Upper lobe of right lung (tissue), 1 donor: ENCODE results near the gene CADM1. TPM values are rescaled to one million over a fixed set of nuclear protein-coding genes. Genes with fewer than 3 reads are reported as not detected.

Experiments
- ATAC-seq: fragments of 200-7000 bp; cut with Tn5 transposase; one replicate; pipeline ENCODE4 v1.9.1; 2020; ENCODE audit warnings: mild to moderate bottlenecking, moderate library complexity
- DNase-seq: peaks from one replicate; pipeline ENCODE4 v3.0.0-alpha.2; 2020
- H3K27ac ChIP-seq: fragments of 200-600 bp; one replicate; pipeline ENCODE4 v1.8.0; 2022
- H3K27me3 ChIP-seq: fragments of 200-600 bp; one replicate; pipeline ENCODE4 v1.8.0; 2022; ENCODE audit warnings: mild to moderate bottlenecking
- H3K36me3 ChIP-seq: fragments of 200-600 bp; one replicate; pipeline ENCODE4 v1.8.0; 2022
- H3K4me1 ChIP-seq: fragments of 200-600 bp; one replicate; pipeline ENCODE4 v1.8.0; 2022
- H3K4me3 ChIP-seq: fragments of 200-600 bp; one replicate; pipeline ENCODE4 v1.8.0; 2022; ENCODE audit warnings: mild to moderate bottlenecking
- H3K9me3 ChIP-seq: fragments of 200-600 bp; one replicate; pipeline ENCODE4 v1.8.0; 2022
- CTCF ChIP-seq: fragments of 200-600 bp; IDR thresholded peaks from one replicate; pipeline ENCODE4 v1.8.0; 2022; ENCODE audit warnings: antibody characterized with exemption
- intact Hi-C: fragments of 100-400 bp; cut with DNase I; formaldehyde crosslinking; loops from one replicate; pipeline ENCODE4 v1.11.0; 2022
- total RNA-seq: library from RNA; stranded (reverse); fragmentation: NEBNext Ultra II Directional; extraction: Animal tissue kit (Norgen Biotek cat#: 25700); gene quantifications from one replicate; pipeline ENCODE4 v1.2.1, GENCODE V29; 2021
- donor health status: DM: no; HTN: yes; CAD: no; lungs with severe emphysema.

CADM1 gene
- total RNA-seq, 1 donor from 2014 or later = 222 TPM

DNA sequence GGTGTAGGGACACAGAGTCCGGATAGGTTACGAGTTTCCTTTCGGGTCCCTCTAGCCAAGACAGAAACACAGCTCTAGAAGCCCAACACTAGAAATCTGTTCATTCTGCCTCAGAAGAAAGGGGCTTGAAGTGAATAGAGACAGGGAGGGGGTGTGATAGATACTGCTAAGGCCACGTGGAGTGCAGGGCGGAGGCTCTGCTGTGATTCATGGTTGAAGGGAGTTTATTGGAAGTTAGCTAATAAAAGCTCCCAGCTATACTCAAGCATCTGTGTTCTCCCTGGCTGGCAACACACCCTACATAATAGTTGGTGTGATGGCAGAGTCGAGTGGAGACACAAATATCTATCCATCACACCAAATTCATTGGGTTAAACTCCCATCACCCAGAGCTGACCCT lies 337.4 kb downstream of the CADM1 start:
- H3K36me3 ChIP-seq = no peaks in the 10 kb centered on the region
- no peaks in the 10 kb centered on the region for H3K9me3 ChIP-seq
- H3K27ac ChIP-seq = no peak overlapping the region
- no peaks in the 10 kb centered on the region for H3K4me1 ChIP-seq
- ATAC-seq (no peak), DNase-seq (no peak)
- H3K4me3 ChIP-seq = no peak overlapping the region
- TF ChIP-seq CTCF = no peak
- intact Hi-C loops = no loop called here
- H3K27me3 ChIP-seq = no peaks in the 10 kb centered on the region

DNA sequence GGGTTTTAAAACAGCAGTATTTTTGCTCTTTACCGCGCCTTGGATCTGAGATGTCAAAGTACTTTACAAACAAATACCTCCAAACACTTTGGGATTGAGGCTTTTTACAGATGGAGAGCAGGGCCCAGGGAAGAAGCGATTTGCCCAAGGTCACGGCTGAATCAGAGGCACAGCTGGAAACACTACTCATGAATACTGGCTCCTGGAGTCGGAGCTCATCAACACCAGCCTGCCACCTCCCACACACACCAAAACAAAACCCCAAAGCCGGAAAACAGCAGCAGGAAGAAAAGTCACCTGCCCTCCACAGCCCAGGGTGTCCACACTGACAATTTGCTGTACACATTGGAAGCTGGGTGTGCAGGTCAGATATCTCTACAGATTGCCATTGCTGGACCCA lies 339.4 kb downstream of the CADM1 start:
- Histone ChIP-seq H3K27ac (no peak overlapping the region), H3K27me3 (no peaks in the 10 kb centered on the region), H3K4me1 (no peaks in the 10 kb centered on the region), H3K36me3 (no peaks in the 10 kb centered on the region), H3K9me3 (no peaks in the 10 kb centered on the region), H3K4me3 (no peak overlapping the region)
- DNase-seq = no peak
- no peak for ATAC-seq
- intact Hi-C loops = no loop called here
- no peak for TF ChIP-seq CTCF

DNA sequence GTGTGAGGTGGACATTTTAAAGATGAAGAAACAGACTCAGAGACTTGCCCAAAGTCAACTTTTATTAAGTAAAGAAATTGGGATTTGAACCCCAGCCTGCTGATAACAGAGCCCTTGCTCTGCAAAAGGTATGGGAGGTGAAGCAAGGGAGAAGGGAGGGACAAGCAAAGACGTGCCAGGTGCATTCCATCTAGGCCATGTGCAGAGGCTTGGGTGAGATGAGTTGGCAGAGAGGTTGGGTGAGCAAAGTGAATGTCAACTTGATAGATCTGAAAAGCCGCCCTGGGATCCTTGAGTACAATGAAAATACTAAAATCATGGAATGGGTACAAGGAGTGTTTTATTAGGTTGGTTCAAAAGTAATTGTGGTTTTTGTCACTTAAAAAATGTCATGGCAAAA lies 341.3 kb downstream of the CADM1 start:
- TF ChIP-seq CTCF = no peak
- Histone ChIP-seq H3K4me3 (no peak overlapping the region), H3K36me3 (no peaks in the 10 kb centered on the region), H3K27ac (no peak overlapping the region), H3K27me3 (peaks cover 5% of the 10 kb centered on the region), H3K4me1 (no peaks in the 10 kb centered on the region), H3K9me3 (no peaks in the 10 kb centered on the region)
- intact Hi-C loops = no loop called here
- DNase-seq (no peak), ATAC-seq (no peak)

DNA sequence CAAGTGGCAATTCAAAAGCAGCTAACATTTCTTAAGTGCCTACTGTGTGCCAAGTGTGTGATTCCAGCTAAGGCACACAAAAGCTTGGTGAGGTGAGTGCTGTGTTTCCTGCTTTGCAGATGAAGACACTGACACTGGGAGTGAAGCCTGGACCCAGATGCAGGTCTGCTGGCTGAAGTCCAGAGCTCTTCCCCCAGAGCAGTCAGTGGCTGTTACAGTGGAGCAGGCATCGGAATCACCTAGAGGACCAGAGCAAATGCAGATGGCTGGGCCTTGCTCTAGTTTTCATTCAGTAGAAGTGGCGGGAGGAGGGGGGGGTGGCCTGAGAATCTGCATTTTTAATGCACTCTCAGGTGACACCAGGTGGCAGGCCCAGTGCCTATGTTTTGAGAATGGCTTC lies 342.3 kb downstream of the CADM1 start:
- DNase-seq = no peak
- Histone ChIP-seq H3K27ac (no peak overlapping the region), H3K4me3 (no peak overlapping the region), H3K27me3 (peaks cover 5% of the 10 kb centered on the region), H3K9me3 (no peaks in the 10 kb centered on the region), H3K36me3 (no peaks in the 10 kb centered on the region), H3K4me1 (no peaks in the 10 kb centered on the region)
- TF ChIP-seq CTCF = no peak
- intact Hi-C loops = no loop called here
- ATAC-seq = peak; percentile 42

DNA sequence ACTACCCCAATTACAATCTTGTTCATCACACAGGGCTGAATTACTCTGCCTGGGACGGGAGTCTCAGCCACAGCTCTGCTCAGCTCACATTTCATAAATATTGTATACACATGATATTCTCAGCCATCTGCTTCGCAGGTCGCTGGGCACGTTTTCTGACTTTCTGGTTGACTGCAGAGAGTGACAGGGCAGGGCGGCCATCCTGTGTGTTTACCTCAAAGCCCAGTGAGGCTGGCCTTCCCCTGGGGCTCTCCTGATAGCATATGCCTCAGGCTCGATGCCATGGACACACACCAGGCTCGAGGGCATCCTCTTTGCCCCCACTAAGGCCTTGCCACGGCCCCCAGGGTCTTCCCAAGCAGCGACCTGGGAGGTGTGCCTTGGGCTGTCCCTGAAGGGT lies 345.0 kb downstream of the CADM1 start:
- Histone ChIP-seq H3K4me1 (no peaks in the 10 kb centered on the region), H3K9me3 (no peaks in the 10 kb centered on the region), H3K27me3 (peaks cover 5% of the 10 kb centered on the region), H3K27ac (no peak overlapping the region), H3K36me3 (no peaks in the 10 kb centered on the region), H3K4me3 (no peak overlapping the region)
- intact Hi-C loops = no loop called here
- no peak for TF ChIP-seq CTCF
- ATAC-seq (no peak), DNase-seq (no peak)

- intact Hi-C loops = no loop called here
- Histone ChIP-seq H3K4me3 (no peak overlapping the region), H3K4me1 (no peaks in the 10 kb centered on the region), H3K9me3 (no peaks in the 10 kb centered on the region), H3K27me3 (peaks cover 5% of the 10 kb centered on the region), H3K36me3 (no peaks in the 10 kb centered on the region), H3K27ac (no peak overlapping the region)
- DNase-seq (no peak), ATAC-seq (no peak)
- no peak for TF ChIP-seq CTCF
These were observed 346.2 kb downstream of the CADM1 start for GRCh38 chr11:115158053-115158452.
